ENCODE data around the gene AFAP1L1.

AFAP1L1 gene

DNA sequence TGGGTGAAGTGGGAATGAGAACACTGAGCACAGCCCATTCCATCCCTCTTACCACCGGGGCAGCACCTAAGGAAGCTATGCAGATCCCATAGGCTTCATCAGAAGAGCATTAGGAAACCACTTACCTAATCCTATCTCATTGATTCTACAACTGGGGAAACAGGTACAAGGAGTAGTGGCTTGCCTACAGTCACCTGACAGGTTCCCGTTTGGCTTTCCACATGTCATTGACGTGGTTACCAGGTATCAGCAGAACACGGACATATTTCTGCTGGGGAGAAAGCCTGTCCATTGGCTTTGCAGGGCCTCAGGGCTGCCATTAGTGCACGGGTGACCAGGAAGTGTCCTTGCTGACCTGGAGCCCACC, 11.3 kb downstream of the AFAP1L1 start:
- H3K79me2 ChIP-seq, result peaks cover 8% of the 10 kb centered on the region
- TF ChIP-seq, protein P1, sequence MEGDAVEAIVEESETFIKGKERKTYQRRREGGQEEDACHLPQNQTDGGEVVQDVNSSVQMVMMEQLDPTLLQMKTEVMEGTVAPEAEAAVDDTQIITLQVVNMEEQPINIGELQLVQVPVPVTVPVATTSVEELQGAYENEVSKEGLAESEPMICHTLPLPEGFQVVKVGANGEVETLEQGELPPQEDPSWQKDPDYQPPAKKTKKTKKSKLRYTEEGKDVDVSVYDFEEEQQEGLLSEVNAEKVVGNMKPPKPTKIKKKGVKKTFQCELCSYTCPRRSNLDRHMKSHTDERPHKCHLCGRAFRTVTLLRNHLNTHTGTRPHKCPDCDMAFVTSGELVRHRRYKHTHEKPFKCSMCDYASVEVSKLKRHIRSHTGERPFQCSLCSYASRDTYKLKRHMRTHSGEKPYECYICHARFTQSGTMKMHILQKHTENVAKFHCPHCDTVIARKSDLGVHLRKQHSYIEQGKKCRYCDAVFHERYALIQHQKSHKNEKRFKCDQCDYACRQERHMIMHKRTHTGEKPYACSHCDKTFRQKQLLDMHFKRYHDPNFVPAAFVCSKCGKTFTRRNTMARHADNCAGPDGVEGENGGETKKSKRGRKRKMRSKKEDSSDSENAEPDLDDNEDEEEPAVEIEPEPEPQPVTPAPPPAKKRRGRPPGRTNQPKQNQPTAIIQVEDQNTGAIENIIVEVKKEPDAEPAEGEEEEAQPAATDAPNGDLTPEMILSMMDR (IDR thresholded peaks at IDR 0.05), result no peak
- no peak overlapping the region for H3K4me2 ChIP-seq (ENCODE audit: low read length)
- H3K4me1 ChIP-seq, result peaks cover 17% of the 10 kb centered on the region
- H3K36me3 ChIP-seq (ENCODE audit: control insufficient read depth, insufficient read depth, low read length), result no peaks in the 10 kb centered on the region
- H3K9me3 ChIP-seq (ENCODE audit: control insufficient read depth, low read length), result no peaks in the 10 kb centered on the region
- H3K27me3 ChIP-seq (ENCODE audit: control insufficient read depth, insufficient read depth, low read length), result no peaks in the 10 kb centered on the region
- no peak overlapping the region for H2AFZ ChIP-seq
- H3K27ac ChIP-seq, result no peak overlapping the region
- no peak overlapping the region for H3K4me3 ChIP-seq (ENCODE audit: low read depth, low read length)
- no peak overlapping the region for H3K9ac ChIP-seq

DNA sequence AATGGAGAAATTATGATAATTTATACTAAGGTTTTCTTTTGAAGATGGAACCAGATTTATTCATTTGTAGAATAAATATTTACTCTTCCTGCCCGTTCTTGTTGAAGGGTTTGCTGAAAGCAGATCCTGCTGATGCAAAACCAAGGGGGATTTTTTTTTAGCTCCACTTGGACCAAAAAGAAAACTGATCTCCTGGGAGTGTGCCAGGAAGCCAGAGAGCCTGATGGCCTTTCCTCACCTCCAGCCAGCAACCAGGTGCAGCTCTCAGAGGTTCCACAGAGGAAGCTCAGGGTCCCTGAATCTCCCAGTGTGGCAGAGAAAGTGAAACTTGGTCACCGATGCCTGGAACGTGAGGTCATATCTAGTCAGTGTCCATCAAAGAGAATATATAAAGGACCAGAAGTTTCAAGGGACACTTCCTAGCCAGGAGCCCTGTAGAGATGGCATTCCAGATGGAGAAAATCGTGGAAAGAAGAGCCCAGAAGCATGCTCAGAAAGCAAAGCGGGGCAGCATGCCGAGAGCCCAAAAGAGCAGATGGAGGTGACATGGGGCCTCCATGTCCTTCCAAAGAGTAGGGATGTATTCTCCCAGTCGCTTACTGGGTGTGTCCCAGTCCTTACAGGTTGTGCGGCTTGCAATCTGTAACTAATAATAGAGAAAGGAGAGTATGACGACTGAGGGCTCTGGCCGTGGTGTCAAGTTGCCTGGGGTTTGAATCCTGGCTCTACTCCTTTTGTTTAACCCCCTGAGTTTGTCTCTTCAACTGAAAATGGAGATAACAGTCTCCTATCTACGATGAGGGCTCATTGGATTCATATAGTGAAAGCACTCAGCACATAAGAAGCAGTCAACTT, 12.2 kb downstream of the AFAP1L1 start:
- Histone ChIP-seq H3K9ac (no peak overlapping the region), H2AFZ (peak overlapping the region; percentile 21), H3K36me3 (ENCODE audit: control insufficient read depth, insufficient read depth, low read length) (no peaks in the 10 kb centered on the region), H3K4me2 (ENCODE audit: low read length) (no peak overlapping the region), H3K4me1 (peaks cover 19% of the 10 kb centered on the region), H3K27ac (peak overlapping the region; percentile 63), H3K27me3 (ENCODE audit: control insufficient read depth, insufficient read depth, low read length) (no peaks in the 10 kb centered on the region), H3K4me3 (ENCODE audit: low read depth, low read length) (no peak overlapping the region), H3K79me2 (peaks cover 6% of the 10 kb centered on the region), H3K9me3 (ENCODE audit: control insufficient read depth, low read length) (no peaks in the 10 kb centered on the region)
- TF ChIP-seq, protein P1 (IDR thresholded peaks at IDR 0.05), result no peak

DNA sequence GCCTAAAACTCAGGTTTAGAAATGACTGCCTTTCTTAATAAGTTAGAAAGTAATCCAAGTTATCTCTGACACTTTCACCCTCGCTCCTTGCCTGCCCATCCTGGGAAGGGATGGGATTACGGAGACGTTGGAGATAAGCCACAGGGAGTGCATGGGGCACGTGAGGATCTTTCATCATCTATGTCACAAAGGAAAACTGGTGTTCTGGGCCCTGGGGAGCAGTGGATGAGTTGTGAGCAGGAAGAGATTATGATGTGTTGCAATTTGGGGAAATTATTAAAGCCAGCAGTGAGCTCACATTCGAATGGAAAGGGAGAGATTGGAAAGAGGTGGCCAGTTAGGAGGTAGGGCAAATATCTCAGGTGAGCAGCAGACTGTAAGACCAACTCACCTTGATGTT, 12.8 kb downstream of the AFAP1L1 start:
- H3K27ac ChIP-seq, result peak overlapping the region; percentile 63

DNA sequence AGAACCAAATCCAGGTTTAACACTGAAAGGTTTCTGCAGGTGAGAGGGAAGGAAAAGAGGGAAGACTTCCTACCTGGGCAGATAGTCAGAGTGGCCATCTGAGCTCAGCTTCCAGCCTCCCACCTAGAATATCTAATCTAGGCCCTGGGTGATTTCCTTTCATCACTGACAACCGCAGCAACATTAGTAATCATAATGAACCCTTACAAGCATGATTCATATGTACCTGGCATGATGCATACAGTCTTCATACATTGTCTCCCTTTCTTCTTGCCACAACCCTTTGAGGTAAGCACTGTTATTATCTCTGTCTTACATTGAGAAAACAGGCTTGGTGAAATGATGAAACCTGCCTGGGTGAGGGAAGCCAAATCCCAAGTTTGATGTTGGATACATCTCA, 13.5 kb downstream of the AFAP1L1 start:
- no peaks in the 10 kb centered on the region for H3K36me3 ChIP-seq (ENCODE audit: control insufficient read depth, insufficient read depth, low read length)
- H3K9me3 ChIP-seq (ENCODE audit: control insufficient read depth, low read length), result no peaks in the 10 kb centered on the region
- H3K27ac ChIP-seq, result no peak overlapping the region
- H3K4me3 ChIP-seq (ENCODE audit: low read depth, low read length), result no peak overlapping the region
- no peak overlapping the region for H3K9ac ChIP-seq
- TF ChIP-seq, protein P1 (IDR thresholded peaks at IDR 0.05), result no peak
- peaks cover 5% of the 10 kb centered on the region for H3K79me2 ChIP-seq
- H3K4me2 ChIP-seq (ENCODE audit: low read length), result no peak overlapping the region
- no peaks in the 10 kb centered on the region for H3K27me3 ChIP-seq (ENCODE audit: control insufficient read depth, insufficient read depth, low read length)
- H2AFZ ChIP-seq, result no peak overlapping the region
- H3K4me1 ChIP-seq, result peaks cover 18% of the 10 kb centered on the region

More for the DNA sequence above, 12.8 kb downstream of the AFAP1L1 start:
- no peaks in the 10 kb centered on the region for H3K9me3 ChIP-seq (ENCODE audit: control insufficient read depth, low read length)
- no peaks in the 10 kb centered on the region for H3K36me3 ChIP-seq (ENCODE audit: control insufficient read depth, insufficient read depth, low read length)
- no peak overlapping the region for H3K9ac ChIP-seq
- H3K4me1 ChIP-seq, result peaks cover 21% of the 10 kb centered on the region
- TF ChIP-seq, protein P1 (IDR thresholded peaks at IDR 0.05), result no peak
- H2AFZ ChIP-seq, result peak overlapping the region; percentile 21
- H3K79me2 ChIP-seq, result peaks cover 5% of the 10 kb centered on the region
- H3K4me3 ChIP-seq (ENCODE audit: low read depth, low read length), result no peak overlapping the region
- no peak overlapping the region for H3K4me2 ChIP-seq (ENCODE audit: low read length)
- no peaks in the 10 kb centered on the region for H3K27me3 ChIP-seq (ENCODE audit: control insufficient read depth, insufficient read depth, low read length)

DNA sequence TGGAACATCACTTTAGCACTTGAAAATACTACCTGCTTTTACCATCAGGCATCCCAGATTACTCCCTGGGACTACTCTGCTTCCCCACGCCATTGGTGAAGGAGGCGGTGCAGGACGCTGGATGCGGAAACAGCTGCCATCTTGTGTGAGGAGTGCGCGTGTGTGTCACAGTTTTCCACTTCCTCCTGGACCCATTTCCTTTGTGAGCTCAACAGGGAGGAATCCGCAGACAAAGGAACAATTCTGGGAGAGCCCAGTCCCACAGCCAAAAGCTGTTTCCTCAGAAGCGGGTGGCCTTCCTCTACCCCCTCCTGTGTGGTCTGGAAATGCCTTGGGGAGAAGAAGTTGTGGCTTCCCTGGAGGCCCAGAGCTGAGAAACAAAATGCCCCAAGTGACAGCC, 16.8 kb downstream of the AFAP1L1 start:
- Histone ChIP-seq H3K9ac (no peak overlapping the region), H3K4me3 (ENCODE audit: low read depth, low read length) (no peak overlapping the region), H3K79me2 (no peaks in the 10 kb centered on the region), H2AFZ (peak overlapping the region; percentile 44), H3K27me3 (ENCODE audit: control insufficient read depth, insufficient read depth, low read length) (no peaks in the 10 kb centered on the region), H3K27ac (peak overlapping the region; percentile 75), H3K4me1 (peaks cover 29% of the 10 kb centered on the region), H3K4me2 (ENCODE audit: low read length) (no peak overlapping the region), H3K9me3 (ENCODE audit: control insufficient read depth, low read length) (no peaks in the 10 kb centered on the region), H3K36me3 (ENCODE audit: control insufficient read depth, insufficient read depth, low read length) (no peaks in the 10 kb centered on the region)
- TF ChIP-seq, protein P1 (IDR thresholded peaks at IDR 0.05), result no peak
